IMR-90 (cell line): ENCODE measurements around the gene CYBRD1. TPM values are rescaled to one million over a fixed set of nuclear protein-coding genes. Genes with fewer than 3 reads are reported as not detected.

Experiments used
- ATAC-seq: fragments of 200-7000 bp; cut with Tn5 transposase; 2 replicates; pipeline ENCODE4 v1.9.1; 2020; ENCODE audit warnings: low read depth, mild to moderate bottlenecking, moderate library complexity
- BruUV-seq: library from RNA; stranded (reverse); fragments of 400-500 nt; replicated peaks from 2 replicates; lab custom pipeline; 2021; lab: Mats Ljungman, UMichigan
- CTCF ChIA-PET: fragments of 300-600 bp; formaldehyde crosslinking; extraction: SDS; loops from one replicate; lab custom pipeline; 2021; ENCODE audit warnings: antibody characterized with exemption; lab: Yijun Ruan, JAX
- POLR2A ChIA-PET: fragments of 300-600 bp; sonication (Branson Sonifier 250); formaldehyde crosslinking; loops from one replicate; lab custom pipeline; 2022; ENCODE audit warnings: antibody characterized with exemption; ENCODE audit not compliant: unreplicated experiment; lab: Charles Lee
- DNase-seq: peaks from one replicate; pipeline ENCODE4 v3.0.0; 2013
- H2AFZ ChIP-seq: replicated peaks from 2 replicates; pipeline ENCODE3; 2013; ENCODE audit warnings: low read length, mild to moderate bottlenecking; ENCODE audit not compliant: poor library complexity
- H2AK5ac ChIP-seq: 2 replicates; pipeline ENCODE4 v1.6.1; 2013; ENCODE audit warnings: low read depth, low read length, inconsistent platforms
- H2AK9ac ChIP-seq: replicated peaks from 2 replicates; pipeline ENCODE3; 2013; ENCODE audit warnings: mild to moderate bottlenecking, low read depth, low read length, moderate library complexity; ENCODE audit not compliant: poor library complexity
- H2BK120ac ChIP-seq: 2 replicates; pipeline ENCODE4 v1.6.1; 2013; ENCODE audit warnings: low read depth, low read length, inconsistent platforms
- H2BK15ac ChIP-seq: 3 replicates; pipeline ENCODE4 v1.6.1; 2013; ENCODE audit warnings: low read depth, low read length, inconsistent platforms
- H2BK20ac ChIP-seq: 2 replicates; pipeline ENCODE4 v1.6.1; 2013; ENCODE audit warnings: low read depth, mild to moderate bottlenecking, inconsistent platforms, low read length, moderate library complexity
- H2BK5ac ChIP-seq: 2 replicates; pipeline ENCODE4 v1.6.1; 2013; ENCODE audit warnings: mild to moderate bottlenecking, low read depth, low read length, inconsistent platforms; ENCODE audit not compliant: poor library complexity, severe bottlenecking
- H3K14ac ChIP-seq: replicated peaks from 2 replicates; pipeline ENCODE4 v1.6.1; 2013; ENCODE audit warnings: low read depth, low read length, inconsistent platforms
- H3K18ac ChIP-seq: 2 replicates; pipeline ENCODE4 v1.6.1; 2013; ENCODE audit warnings: low read depth, low read length, control low read depth
- H3K23ac ChIP-seq: 2 replicates; pipeline ENCODE4 v1.6.1; 2013; ENCODE audit warnings: low read depth, low read length, inconsistent platforms
- H3K27ac ChIP-seq: 2 replicates; pipeline ENCODE4 v1.5.1; 2013; ENCODE audit warnings: mild to moderate bottlenecking, control low read depth, low read length; ENCODE audit not compliant: insufficient read depth
- H3K27me3 ChIP-seq: 2 replicates; pipeline ENCODE4 v1.6.1; 2013; ENCODE audit warnings: low read length; ENCODE audit not compliant: control insufficient read depth, insufficient read depth
- H3K36me3 ChIP-seq: 2 replicates; pipeline ENCODE4 v1.6.1; 2013; ENCODE audit warnings: low read length, mixed read lengths; ENCODE audit not compliant: control insufficient read depth, insufficient read depth
- H3K4ac ChIP-seq: 2 replicates; pipeline ENCODE4 v1.6.1; 2013; ENCODE audit warnings: low read depth, low read length, inconsistent platforms
- H3K4me1 ChIP-seq: 2 replicates; pipeline ENCODE4 v1.6.1; 2013; ENCODE audit warnings: low read length, mixed read lengths; ENCODE audit not compliant: control insufficient read depth, insufficient read depth
- H3K4me2 ChIP-seq: 2 replicates; pipeline ENCODE4 v1.6.1; 2013; ENCODE audit warnings: low read depth, mild to moderate bottlenecking, control low read depth, low read length, moderate library complexity
- H3K4me3 ChIP-seq: 2 replicates; pipeline ENCODE4 v1.5.1; 2013; ENCODE audit warnings: low read depth, mild to moderate bottlenecking, control low read depth, low read length, moderate library complexity; ENCODE audit not compliant: insufficient read depth
- H3K56ac ChIP-seq: 2 replicates; pipeline ENCODE4 v1.6.1; 2013; ENCODE audit warnings: low read length, inconsistent platforms; ENCODE audit not compliant: insufficient read depth; ENCODE audit errors: extremely low read depth
- H3K79me1 ChIP-seq, 2 experiments: 2 replicates each; pipeline ENCODE4 v1.6.1; 2013; ENCODE audit warnings: low read length in 2 of 2, inconsistent platforms in 1 of 2, low read depth in 1 of 2
- H3K9ac ChIP-seq: 2 replicates; pipeline ENCODE4 v1.6.1; 2013; ENCODE audit warnings: low read depth, low read length, control low read depth
- H3K9me1 ChIP-seq: 2 replicates; pipeline ENCODE4 v1.6.1; 2013; ENCODE audit warnings: low read length, inconsistent platforms; ENCODE audit not compliant: insufficient read depth
- H3K9me3 ChIP-seq: 2 replicates; pipeline ENCODE4 v1.6.1; 2013; ENCODE audit warnings: low read length; ENCODE audit not compliant: control insufficient read depth, insufficient read depth
- H4K20me1 ChIP-seq: 2 replicates; pipeline ENCODE4 v1.6.1; 2013; ENCODE audit warnings: low read length, inconsistent platforms; ENCODE audit not compliant: insufficient read depth
- H4K5ac ChIP-seq: 2 replicates; pipeline ENCODE4 v1.6.1; 2013; ENCODE audit warnings: mild to moderate bottlenecking, low read depth, low read length, control low read depth
- H4K8ac ChIP-seq, 2 experiments: 2 replicates each; pipeline ENCODE4 v1.6.1; 2013; ENCODE audit warnings: low read depth in 2 of 2, low read length in 2 of 2, control low read depth in 1 of 2, inconsistent platforms in 1 of 2
- H4K91ac ChIP-seq: 2 replicates; pipeline ENCODE4 v1.6.1; 2013; ENCODE audit warnings: low read depth, low read length, inconsistent platforms; ENCODE audit not compliant: insufficient read depth
- BHLHE40 ChIP-seq: fragments of 150-350 bp; IDR thresholded peaks from 2 replicates; pipeline ENCODE4 v1.6.1; 2016; ENCODE audit warnings: mild to moderate bottlenecking, low read depth, low read length
- CEBPB ChIP-seq: IDR thresholded peaks from 2 replicates; pipeline ENCODE4 v1.6.1; 2012; ENCODE audit warnings: low read depth, low read length, improper control_type of control experiment
- CHD1 ChIP-seq: IDR thresholded peaks from 2 replicates; pipeline ENCODE4 v1.6.1; 2012; ENCODE audit warnings: low read depth, low read length, improper control_type of control experiment
- FOS ChIP-seq: fragments of 150-350 bp; IDR thresholded peaks from 2 replicates; pipeline ENCODE4 v1.6.1; 2016; ENCODE audit warnings: low read depth, low read length
- MAFK ChIP-seq: IDR thresholded peaks from 2 replicates; pipeline ENCODE4 v1.6.1; 2012; ENCODE audit warnings: low read depth, low read length, improper control_type of control experiment
- MAZ ChIP-seq: IDR thresholded peaks from 2 replicates; pipeline ENCODE4 v1.6.1; 2012; ENCODE audit warnings: low read depth, mild to moderate bottlenecking, low read length, improper control_type of control experiment, moderate library complexity, borderline replicate concordance
- MXI1 ChIP-seq: IDR thresholded peaks from 2 replicates; pipeline ENCODE4 v1.6.1; 2012; ENCODE audit warnings: low read depth, mild to moderate bottlenecking, low read length, moderate library complexity, borderline replicate concordance
- NFE2L2 ChIP-seq: fragments of 150-350 bp; IDR thresholded peaks from 2 replicates; pipeline ENCODE4 v1.6.1; 2016; ENCODE audit warnings: low read depth, mild to moderate bottlenecking, low read length
- POLR2A ChIP-seq: IDR thresholded peaks from 2 replicates; pipeline ENCODE4 v1.6.1; 2012; ENCODE audit warnings: mild to moderate bottlenecking, low read depth, low read length
- RAD21 ChIP-seq: IDR thresholded peaks from 2 replicates; pipeline ENCODE4 v1.6.1; 2012; ENCODE audit warnings: low read length, improper control_type of control experiment
- RCOR1 ChIP-seq: IDR thresholded peaks from 2 replicates; pipeline ENCODE4 v1.6.1; 2012; ENCODE audit warnings: mild to moderate bottlenecking, low read length, improper control_type of control experiment; ENCODE audit not compliant: insufficient replicate concordance
- RFX5 ChIP-seq: IDR thresholded peaks from 2 replicates; pipeline ENCODE4 v1.8.0; 2012; ENCODE audit warnings: low read depth, mild to moderate bottlenecking, low read length, moderate library complexity
- SMC3 ChIP-seq: fragments of 150-350 bp; IDR thresholded peaks from 2 replicates; pipeline ENCODE4 v1.6.1; 2016; ENCODE audit warnings: low read depth, mild to moderate bottlenecking, antibody characterized with exemption, low read length, moderate library complexity
- WGBS, 2 experiments: methylation state at CpG; one replicate each; pipeline versions ENCODE4 v1.1.5 to v1.1.7; 2013; ENCODE audit warnings: missing lambda C conversion rate in 2 of 2; ENCODE audit not compliant: insufficient read length in 1 of 2; ENCODE audit errors: extremely low coverage in 2 of 2; 5-methylcytosine and 5-hydroxymethylcytosine counted together
- dilution Hi-C: fragments of 300-500 bp; cut with HindIII; formaldehyde crosslinking; loops from one replicate; pipeline ENCODE4 v1.14.3; 2018; ENCODE audit warnings: low sequenced_read_pairs; ENCODE audit not compliant: unreplicated experiment
- in situ Hi-C: fragments of 300-500 bp; cut with MboI; formaldehyde crosslinking; loops from 3 replicates; pipeline ENCODE4 v1.14.3; 2019; ENCODE audit warnings: low sequenced_read_pairs, inconsistent platforms, mixed read lengths
- intact Hi-C: fragments of 100-400 bp; cut with micrococcal nuclease; formaldehyde crosslinking; loops from 2 replicates; pipeline ENCODE4 v1.10.0; 2022
- polyA plus RNA-seq, 3 experiments: library from polyadenylated mRNA; depleted of rRNA; stranded (reverse); fragments of >200 nt; gene quantifications; 2 replicates each; pipeline ENCODE4 v1.2.3, GENCODE V29; 2012; ENCODE audit warnings: low replicate concordance in 1 of 3
- total RNA-seq: library from RNA; depleted of rRNA; stranded (reverse); fragments of >200 nt; gene quantifications from 2 replicates; pipeline ENCODE4 v1.2.3, GENCODE V29; 2012
- TF ChIP-seq, protein P1 (sequence below): fragments of 150-350 bp; IDR thresholded peaks from 2 replicates; pipeline ENCODE4 v1.6.1; 2017; ENCODE audit warnings: mild to moderate bottlenecking, antibody characterized with exemption, low read length, low read depth
- TF ChIP-seq, protein P2 (sequence below): conservative IDR thresholded peaks from 2 replicates; pipeline ENCODE4 v1.5.1; 2012; ENCODE audit warnings: mild to moderate bottlenecking, low read depth, low read length, improper control_type of control experiment
- TF ChIP-seq, protein P3 (sequence below): fragments of 150-350 bp; IDR thresholded peaks from 2 replicates; pipeline ENCODE4 v1.6.1; 2016; ENCODE audit warnings: low read depth, mild to moderate bottlenecking, low read length, moderate library complexity, borderline replicate concordance

The CYBRD1 gene
- total and polyA plus RNA-seq, 2 of the 4 experiments (the other 2 are of a cell fraction) = 53.2 to 103 TPM

DNA sequence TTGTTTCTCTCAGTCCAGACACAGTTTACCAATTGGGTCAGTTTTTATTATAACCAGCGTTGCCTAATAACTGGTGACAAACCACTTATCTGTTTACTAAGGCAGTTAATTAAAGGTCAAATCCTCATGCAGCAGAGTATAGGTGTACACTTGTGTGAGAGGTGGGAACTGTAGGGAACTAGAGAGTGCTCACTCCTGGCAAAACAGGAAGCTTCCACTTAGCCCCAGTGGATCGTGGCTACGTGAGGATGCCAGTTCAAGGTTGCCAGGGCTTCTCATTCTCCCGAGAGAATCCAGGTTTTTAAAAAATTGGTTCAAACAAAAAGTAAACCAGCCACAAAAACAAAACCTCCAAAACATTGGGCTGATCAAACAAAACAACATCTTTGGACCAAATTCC, 8.1 kb downstream of the CYBRD1 start:
- no peak overlapping the region for H3K4me3 ChIP-seq
- H3K36me3 ChIP-seq = peaks cover 2% of the 10 kb centered on the region; the same call in 1 of the 2 replicates
- no peak for TF ChIP-seq SMC3
- no peak for TF ChIP-seq RFX5
- TF ChIP-seq POLR2A = no peak
- TF ChIP-seq, protein P1, sequence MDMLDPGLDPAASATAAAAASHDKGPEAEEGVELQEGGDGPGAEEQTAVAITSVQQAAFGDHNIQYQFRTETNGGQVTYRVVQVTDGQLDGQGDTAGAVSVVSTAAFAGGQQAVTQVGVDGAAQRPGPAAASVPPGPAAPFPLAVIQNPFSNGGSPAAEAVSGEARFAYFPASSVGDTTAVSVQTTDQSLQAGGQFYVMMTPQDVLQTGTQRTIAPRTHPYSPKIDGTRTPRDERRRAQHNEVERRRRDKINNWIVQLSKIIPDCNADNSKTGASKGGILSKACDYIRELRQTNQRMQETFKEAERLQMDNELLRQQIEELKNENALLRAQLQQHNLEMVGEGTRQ = no peak
- TF ChIP-seq, protein P2, sequence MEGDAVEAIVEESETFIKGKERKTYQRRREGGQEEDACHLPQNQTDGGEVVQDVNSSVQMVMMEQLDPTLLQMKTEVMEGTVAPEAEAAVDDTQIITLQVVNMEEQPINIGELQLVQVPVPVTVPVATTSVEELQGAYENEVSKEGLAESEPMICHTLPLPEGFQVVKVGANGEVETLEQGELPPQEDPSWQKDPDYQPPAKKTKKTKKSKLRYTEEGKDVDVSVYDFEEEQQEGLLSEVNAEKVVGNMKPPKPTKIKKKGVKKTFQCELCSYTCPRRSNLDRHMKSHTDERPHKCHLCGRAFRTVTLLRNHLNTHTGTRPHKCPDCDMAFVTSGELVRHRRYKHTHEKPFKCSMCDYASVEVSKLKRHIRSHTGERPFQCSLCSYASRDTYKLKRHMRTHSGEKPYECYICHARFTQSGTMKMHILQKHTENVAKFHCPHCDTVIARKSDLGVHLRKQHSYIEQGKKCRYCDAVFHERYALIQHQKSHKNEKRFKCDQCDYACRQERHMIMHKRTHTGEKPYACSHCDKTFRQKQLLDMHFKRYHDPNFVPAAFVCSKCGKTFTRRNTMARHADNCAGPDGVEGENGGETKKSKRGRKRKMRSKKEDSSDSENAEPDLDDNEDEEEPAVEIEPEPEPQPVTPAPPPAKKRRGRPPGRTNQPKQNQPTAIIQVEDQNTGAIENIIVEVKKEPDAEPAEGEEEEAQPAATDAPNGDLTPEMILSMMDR = no peak
- TF ChIP-seq CEBPB = no peak
- TF ChIP-seq RCOR1 = no peak
- no peak for TF ChIP-seq BHLHE40
- no peak for TF ChIP-seq FOS
- TF ChIP-seq MAZ = no peak
- TF ChIP-seq, protein P3, sequence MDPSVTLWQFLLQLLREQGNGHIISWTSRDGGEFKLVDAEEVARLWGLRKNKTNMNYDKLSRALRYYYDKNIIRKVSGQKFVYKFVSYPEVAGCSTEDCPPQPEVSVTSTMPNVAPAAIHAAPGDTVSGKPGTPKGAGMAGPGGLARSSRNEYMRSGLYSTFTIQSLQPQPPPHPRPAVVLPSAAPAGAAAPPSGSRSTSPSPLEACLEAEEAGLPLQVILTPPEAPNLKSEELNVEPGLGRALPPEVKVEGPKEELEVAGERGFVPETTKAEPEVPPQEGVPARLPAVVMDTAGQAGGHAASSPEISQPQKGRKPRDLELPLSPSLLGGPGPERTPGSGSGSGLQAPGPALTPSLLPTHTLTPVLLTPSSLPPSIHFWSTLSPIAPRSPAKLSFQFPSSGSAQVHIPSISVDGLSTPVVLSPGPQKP = no peak
- no peak for TF ChIP-seq NFE2L2
- no peak for TF ChIP-seq MAFK
- no peak for TF ChIP-seq RAD21
- TF ChIP-seq CHD1 = no peak
- no peak for TF ChIP-seq MXI1
- intact Hi-C loops = loop anchor here (10.0 kb wide), 1 partner anchor 376 kb away; no protein-coding TSS in a partner anchor
- H3K4me1 ChIP-seq = peaks cover 4% of the 10 kb centered on the region; the same call in 1 of the 2 replicates
- ChIA-PET CTCF (interaction anchor here (0.6 kb wide), 1 partner anchor 449 kb away, joined by 3 read pairs; no protein-coding TSS in a partner anchor), POLR2A (no interaction called here)
- H3K18ac ChIP-seq = no peak overlapping the region
- DNase-seq (no peak), ATAC-seq (no peak)
- peak overlapping the region; percentile 77; the same call in 2 of the 3 replicates for H2BK15ac ChIP-seq
- H3K4me2 ChIP-seq = no peak overlapping the region
- H3K14ac ChIP-seq = peak overlapping the region; percentile 87; the same call in 1 of the 2 replicates
- H2BK120ac ChIP-seq = peak overlapping the region; percentile 68; the same call in 1 of the 2 replicates
- peak overlapping the region; percentile 9; the same call in 1 of the 2 replicates for H4K5ac ChIP-seq
- no peaks in the 10 kb centered on the region; the same call in 1 of the 2 replicates for H3K9me1 ChIP-seq
- H2BK5ac ChIP-seq = peak overlapping the region; percentile 7
- no peak overlapping the region; the same call in 1 of the 2 replicates for H2AK5ac ChIP-seq
- H2BK20ac ChIP-seq = no peak overlapping the region
- no peak overlapping the region for H2AFZ ChIP-seq
- peaks cover 9% of the 10 kb centered on the region; the same call in 1 of the 2 replicates for H4K20me1 ChIP-seq
- dilution Hi-C loops = no loop called here
- H3K23ac ChIP-seq = 0 out of 2 replicates have a peak overlapping the region, but pooled peaks have one; percentile 13
- H3K9ac ChIP-seq = no peak overlapping the region
- in situ Hi-C loops = no loop called here
- H3K27me3 ChIP-seq = no peaks in the 10 kb centered on the region
- peak overlapping the region in 1 of 2 experiments; percentile 2; a peak in 1 of 4 replicates for H4K8ac ChIP-seq
- peaks cover 12 to 61% of the 10 kb centered on the region in 2 experiments for H3K79me1 ChIP-seq
- peak overlapping the region; percentile 63; the same call in 1 of the 2 replicates for H3K27ac ChIP-seq
- WGBS, 2 experiments = no CpG with 5 or more reads among the region's 4 CpGs
- H3K9me3 ChIP-seq = no peaks in the 10 kb centered on the region
- no TSS peak for BruUV-seq
- H3K4ac ChIP-seq = peak overlapping the region; percentile 28
- H3K56ac ChIP-seq = no peak overlapping the region
- peak overlapping the region; percentile 1; the same call in 1 of the 2 replicates for H4K91ac ChIP-seq
- H2AK9ac ChIP-seq = no peak overlapping the region
